A673 (cell line): ENCODE data around the gene ITGA11. TPM values are rescaled to one million over a fixed set of nuclear protein-coding genes. Genes with fewer than 3 reads are reported as not detected.

Experiments
- total RNA-seq: library from RNA; stranded (reverse); gene quantifications from 2 replicates; pipeline ENCODE4 v1.2.3, GENCODE V29; 2021

Gene ITGA11
- total RNA-seq, 1 experiment from 2014 or later: 0.45 TPM

Other genes starting within 250 kb of the ITGA11 start
- gene CALML4, start 226.8 kb downstream of the ITGA11 start, total RNA-seq: 9.1 and 13.8 TPM in 2 replicates
- gene CLN6, start 202.4 kb downstream of the ITGA11 start, total RNA-seq: 75.4 and 84.7 TPM in 2 replicates
- gene FEM1B, start 154.4 kb downstream of the ITGA11 start, total RNA-seq: 44.6 and 47.3 TPM in 2 replicates
- 3.8 and 4.4 TPM in 2 replicates for gene CORO2B, start 146.8 kb upstream of the ITGA11 start, total RNA-seq